Activated naive CD4-positive, alpha-beta T cell treated with anti-CD3 and anti-CD28 coated beads, Interleukin-2, amount 50 U/mL, for 72 hours (primary cell): Measurements from ENCODE around the gene RFLNA. TPM values are rescaled to one million over a fixed set of nuclear protein-coding genes. Genes with fewer than 3 reads are reported as not detected.

Experiments used
- ATAC-seq, 2 donors: fragments of 150-1000 bp; cut with Tn5 transposase; 2 replicates each; pipeline ENCODE4 v1.10.0; 2021; ENCODE audit warnings: mild to moderate bottlenecking in 2 of 2, moderate library complexity in 2 of 2
- DNase-seq, 2 donors: peaks; one replicate each; pipeline ENCODE4 v3.0.0; 2021 to 2022; ENCODE audit warnings: low spot score in 2 of 2
- H3K27ac Mint-ChIP-seq, 2 donors: one replicate each; pipeline ENCODE4 v1.8.0; 2022; ENCODE audit warnings: mild to moderate bottlenecking in 2 of 2, mixed read lengths in 2 of 2
- H3K36me3 Mint-ChIP-seq, 2 donors: one replicate each; pipeline ENCODE4 v1.8.0; 2022; ENCODE audit warnings: mixed read lengths in 2 of 2
- H3K9me3 Mint-ChIP-seq, 2 donors: one replicate each; pipeline ENCODE4 v1.8.0; 2022; ENCODE audit warnings: mixed read lengths in 2 of 2
- total RNA-seq, 2 donors: library from RNA; stranded (reverse); gene quantifications; one replicate each; pipeline ENCODE4 v1.2.3, GENCODE V29; 2022

Gene RFLNA
- total RNA-seq, 2 donors from 2014 or later = 0.32 TPM; not detected in 1

- no peaks in the 10 kb centered on the region for H3K9me3 Mint-ChIP-seq
- ATAC-seq (no peak), DNase-seq (no peak)
- no peaks in the 10 kb centered on the region for H3K36me3 Mint-ChIP-seq
- no peak overlapping the region for H3K27ac Mint-ChIP-seq
Measured at GRCh38 chr12:124309231-124309630, 14.3 kb downstream of the RFLNA start.

- DNase-seq (no peak), ATAC-seq (no peak)
- H3K27ac Mint-ChIP-seq = no peak overlapping the region
- no peaks in the 10 kb centered on the region for H3K9me3 Mint-ChIP-seq
- H3K36me3 Mint-ChIP-seq = no peaks in the 10 kb centered on the region
Measured at GRCh38 chr12:124309744-124310143, 14.9 kb downstream of the RFLNA start.

GRCh38 chr12:124310178-124310577 lies 15.3 kb downstream of the RFLNA start:
- ATAC-seq = no peak
- Mint-ChIP-seq H3K27ac (no peak overlapping the region), H3K36me3 (no peaks in the 10 kb centered on the region), H3K9me3 (no peaks in the 10 kb centered on the region)
- no peak for DNase-seq

- no peaks in the 10 kb centered on the region for H3K9me3 Mint-ChIP-seq
- DNase-seq (no peak), ATAC-seq (no peak)
- H3K36me3 Mint-ChIP-seq = no peaks in the 10 kb centered on the region
- no peak overlapping the region for H3K27ac Mint-ChIP-seq
Measured at GRCh38 chr12:124310785-124311184, 15.9 kb downstream of the RFLNA start.

- Mint-ChIP-seq H3K9me3 (no peaks in the 10 kb centered on the region), H3K36me3 (no peaks in the 10 kb centered on the region), H3K27ac (no peak overlapping the region)
- DNase-seq = no peak
- no peak for ATAC-seq
Measured at GRCh38 chr12:124311292-124312109, 16.6 kb downstream of the RFLNA start.

- no peaks in the 10 kb centered on the region for H3K9me3 Mint-ChIP-seq
- no peak overlapping the region for H3K27ac Mint-ChIP-seq
- H3K36me3 Mint-ChIP-seq = no peaks in the 10 kb centered on the region
- ATAC-seq (no peak), DNase-seq (no peak)
Measured at GRCh38 chr12:124312601-124313000, 17.7 kb downstream of the RFLNA start.

- DNase-seq = no peak
- H3K36me3 Mint-ChIP-seq = no peaks in the 10 kb centered on the region
- H3K9me3 Mint-ChIP-seq = no peaks in the 10 kb centered on the region
- H3K27ac Mint-ChIP-seq = no peak overlapping the region
- ATAC-seq = no peak
Measured at GRCh38 chr12:124314207-124314606, 19.3 kb downstream of the RFLNA start.

- Mint-ChIP-seq H3K9me3 (no peaks in the 10 kb centered on the region), H3K27ac (no peak overlapping the region), H3K36me3 (no peaks in the 10 kb centered on the region)
- ATAC-seq = no peak
- no peak for DNase-seq
Measured at GRCh38 chr12:124314766-124315165, 19.9 kb downstream of the RFLNA start.

DNA sequence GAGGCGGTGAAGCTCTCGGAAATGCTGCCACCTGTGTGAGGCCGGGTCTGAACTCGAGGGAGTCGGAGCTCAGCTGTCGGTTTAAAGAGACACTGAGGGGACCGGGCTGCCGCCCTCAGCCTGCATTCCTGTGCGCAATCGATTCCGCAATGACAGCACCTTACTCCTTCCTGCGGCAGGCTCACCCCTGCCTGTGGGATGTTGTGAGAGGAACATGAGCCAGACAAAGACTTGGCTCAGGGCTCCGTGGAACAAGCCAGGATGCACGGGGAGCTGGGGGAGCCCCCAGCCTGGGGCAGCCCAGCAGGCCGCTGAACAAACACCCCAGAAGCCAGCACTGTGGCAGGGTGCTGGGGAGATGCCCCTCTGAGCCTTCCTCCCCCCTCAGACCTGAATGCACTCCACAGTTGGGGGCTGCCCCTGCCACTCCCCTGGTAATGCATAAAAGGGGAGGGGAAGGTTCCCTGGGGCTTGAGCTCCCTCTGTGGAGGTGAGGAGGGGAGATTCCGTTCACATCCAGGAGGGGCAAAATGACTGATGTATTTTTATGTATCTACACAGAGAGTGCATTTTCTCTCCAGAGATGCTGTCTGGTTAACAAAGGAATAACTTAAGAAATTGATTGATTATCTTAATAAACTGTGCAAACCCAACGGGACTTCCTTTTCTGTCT lies 20.6 kb downstream of the RFLNA start:
- H3K9me3 Mint-ChIP-seq = no peaks in the 10 kb centered on the region
- H3K36me3 Mint-ChIP-seq = no peaks in the 10 kb centered on the region
- H3K27ac Mint-ChIP-seq = no peak overlapping the region
- ATAC-seq = no peak
- DNase-seq = no peak

DNA sequence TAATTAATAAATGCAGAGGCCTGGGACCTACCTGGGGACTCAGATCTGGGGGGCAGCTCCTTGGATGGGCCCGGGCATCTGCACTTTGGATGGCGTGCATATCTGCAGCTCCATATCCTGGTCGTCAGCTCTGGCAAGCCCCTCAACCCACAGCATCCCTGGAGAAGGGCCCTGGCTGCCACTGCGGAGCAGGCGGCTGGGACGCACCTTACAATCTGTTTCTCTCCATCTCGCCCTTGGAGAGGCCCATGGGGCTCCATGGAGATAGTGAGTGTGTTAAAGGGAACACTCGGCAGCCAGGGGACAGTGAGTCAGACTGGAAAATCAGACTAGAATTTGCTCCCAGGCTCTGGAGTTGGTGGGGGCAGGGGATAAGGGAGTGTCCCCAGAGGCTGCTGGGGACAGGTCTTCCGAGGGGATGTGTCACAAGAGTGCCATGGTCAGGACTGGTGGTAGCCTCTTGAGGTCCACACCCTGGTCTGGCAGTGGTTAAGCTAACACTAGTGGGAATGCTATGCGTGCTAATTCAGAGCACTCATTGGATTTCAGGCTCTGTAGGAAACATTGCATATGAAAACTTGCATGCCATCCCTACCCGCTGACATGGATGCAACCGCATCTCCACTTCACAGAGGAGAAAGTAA lies 21.5 kb downstream of the RFLNA start:
- H3K27ac Mint-ChIP-seq = no peak overlapping the region
- ATAC-seq = no peak
- no peaks in the 10 kb centered on the region for H3K9me3 Mint-ChIP-seq

GRCh38 chr12:124317400-124317799 lies 22.5 kb downstream of the RFLNA start:
- Mint-ChIP-seq H3K27ac (no peak overlapping the region), H3K9me3 (no peaks in the 10 kb centered on the region), H3K36me3 (no peaks in the 10 kb centered on the region)
- no peak for DNase-seq
- no peak for ATAC-seq

More for the DNA sequence above, 21.5 kb downstream of the RFLNA start:
- no peaks in the 10 kb centered on the region for H3K36me3 Mint-ChIP-seq
- DNase-seq = no peak

GRCh38 chr12:124318278-124319020 lies 23.6 kb downstream of the RFLNA start:
- peak overlapping the region; percentile 14 to 62 for H3K27ac Mint-ChIP-seq
- H3K9me3 Mint-ChIP-seq = peaks cover 0 to under 1% of the 10 kb centered on the region in 2 donors
- H3K36me3 Mint-ChIP-seq = peaks cover under 1 to 2% of the 10 kb centered on the region in 2 donors
- DNase-seq = no peak
- no peak for ATAC-seq

DNA sequence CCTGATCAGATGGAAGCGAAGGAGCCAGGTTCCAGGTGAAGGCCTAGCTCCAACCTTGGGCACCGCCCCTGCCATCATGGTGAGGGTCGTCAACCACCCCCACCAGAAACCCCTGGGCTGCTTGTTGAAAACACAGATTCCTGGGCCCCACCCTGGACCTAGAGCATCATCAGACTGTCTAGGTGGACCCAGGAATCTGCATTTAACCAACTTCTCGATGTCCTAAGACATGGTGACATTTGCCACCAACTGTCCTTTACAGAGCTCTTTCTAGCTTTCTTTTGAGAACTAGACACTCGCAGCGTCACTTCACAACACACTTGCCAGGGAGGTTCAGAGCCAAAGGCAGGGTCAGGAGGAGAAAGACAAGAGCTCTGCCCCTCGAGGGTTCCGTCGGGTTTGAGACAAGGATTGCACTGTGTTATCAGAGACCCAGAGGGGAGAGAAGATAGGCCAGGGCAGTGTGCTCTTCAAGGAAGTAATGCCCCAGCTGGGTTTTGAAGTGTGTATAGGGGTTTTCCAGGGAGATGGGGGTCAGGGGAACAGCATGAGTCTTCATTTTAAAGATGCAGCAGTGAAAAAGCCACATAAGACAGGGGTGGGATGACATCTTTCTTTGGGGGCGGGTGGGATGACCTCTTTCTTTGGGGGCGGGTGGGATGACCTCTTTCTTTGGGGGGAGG lies 24.6 kb downstream of the RFLNA start:
- Mint-ChIP-seq H3K27ac (peak overlapping the region in 1 of 2 donors; percentile 14), H3K36me3 (peaks cover 11 to 12% of the 10 kb centered on the region in 2 donors), H3K9me3 (peaks cover 0 to 11% of the 10 kb centered on the region in 2 donors)
- no peak for DNase-seq
- ATAC-seq = no peak

- ATAC-seq = peak; percentile 86 to 91
- DNase-seq = peak; percentile 66 to 84
- peaks cover 22% of the 10 kb centered on the region in 2 donors for H3K36me3 Mint-ChIP-seq
- H3K27ac Mint-ChIP-seq = no peak overlapping the region
- peaks cover 0 to 11% of the 10 kb centered on the region in 2 donors for H3K9me3 Mint-ChIP-seq
Measured at GRCh38 chr12:124321040-124321481, 26.2 kb downstream of the RFLNA start.

DNA sequence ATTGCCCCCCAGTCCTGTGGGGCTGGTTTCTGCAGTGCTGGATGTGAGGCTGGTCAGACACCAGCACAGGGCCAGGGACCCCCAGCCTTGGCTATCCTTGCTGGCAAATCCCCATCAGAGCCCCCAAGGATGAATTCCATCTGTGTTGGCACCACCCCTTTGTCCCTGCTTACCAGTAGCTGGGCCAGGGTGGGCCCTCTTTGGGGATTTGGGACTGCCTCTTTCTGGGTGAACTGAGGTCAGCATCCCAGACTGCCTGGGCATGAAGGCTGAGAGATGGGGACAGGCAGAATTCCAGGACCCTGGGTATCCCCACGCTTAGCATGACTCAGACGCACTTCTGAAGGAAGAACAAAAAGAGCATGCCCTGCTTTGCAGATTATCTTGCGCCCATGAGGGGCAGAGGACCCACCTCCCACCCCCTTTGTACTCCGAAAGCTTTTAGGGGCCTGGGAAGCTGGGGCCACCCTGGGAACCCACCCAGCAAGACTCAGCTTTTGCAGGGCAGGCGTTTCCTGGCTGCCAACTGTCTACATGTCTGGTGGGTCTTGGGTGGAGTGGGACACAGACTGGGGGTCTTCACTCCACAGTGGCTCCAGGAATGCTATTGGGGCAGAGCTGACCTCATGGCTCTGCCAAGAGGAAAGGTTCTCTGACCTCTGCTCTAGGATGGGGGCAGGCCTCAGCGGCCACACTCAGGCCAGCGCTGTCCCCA lies 26.8 kb downstream of the RFLNA start:
- Mint-ChIP-seq H3K36me3 (peaks cover 22 to 23% of the 10 kb centered on the region in 2 donors), H3K9me3 (peaks cover 0 to 11% of the 10 kb centered on the region in 2 donors), H3K27ac (no peak overlapping the region)
- ATAC-seq (peak in 1 of 2 donors; percentile 24), DNase-seq (no peak)
